ENCODE results near the gene CEP85. TPM values are rescaled to one million over a fixed set of nuclear protein-coding genes. Genes with fewer than 3 reads are reported as not detected.
A peak's percentile ranks its signal among the peaks of the same experiment; 100 is the strongest.

Gene CEP85
- total RNA-seq, 4 donors from 2014 or later = 7.5 to 14.7 (median 12.5) TPM

DNA sequence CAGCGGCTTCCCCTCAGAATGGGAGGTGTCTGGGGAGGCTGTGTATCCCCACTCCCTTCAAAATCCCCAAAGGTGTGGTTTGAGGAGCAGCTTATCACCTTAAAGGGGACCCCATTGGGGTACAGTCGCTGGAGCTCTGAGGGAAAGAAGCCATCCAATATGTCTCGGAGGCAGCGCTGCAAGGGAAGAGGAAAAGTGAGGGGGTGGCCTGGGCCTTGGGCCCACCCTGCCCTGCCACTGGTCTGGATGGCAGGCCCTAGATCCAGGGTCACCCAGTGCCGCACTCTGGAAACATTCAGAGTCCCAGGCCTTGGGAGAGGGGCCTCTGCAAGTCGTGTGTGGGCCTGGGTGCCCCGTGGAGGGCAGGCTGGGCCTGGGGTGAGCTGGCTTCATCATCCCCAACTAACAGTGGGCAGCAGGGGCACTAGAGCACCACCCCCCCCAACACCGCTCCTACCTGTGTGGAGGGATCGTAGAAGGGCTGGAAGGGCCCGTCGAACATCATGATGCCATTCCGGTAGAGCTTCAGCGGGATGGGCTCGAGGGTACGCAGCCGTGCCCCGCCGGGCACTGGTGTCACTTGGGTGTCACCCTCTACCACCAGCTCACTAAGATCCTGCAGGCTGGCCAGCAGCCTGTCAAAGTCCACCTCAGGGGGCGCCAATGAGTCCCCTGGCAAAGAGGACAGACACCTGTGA, 51.5 kb downstream of the CEP85 start:
- Histone ChIP-seq H3K4me1 (peaks cover 47 to 100% (median 50%) of the 10 kb centered on the region in 3 donors), H3K9me3 (no peaks in the 10 kb centered on the region), H3K4me3 (no peak overlapping the region), H3K27me3 (no peaks in the 10 kb centered on the region), H3K27ac (peak overlapping the region; percentile 21 to 100 (median 64)), H3K36me3 (peaks cover 0 to 35% (median 0%) of the 10 kb centered on the region in 3 donors)
- 60 to 100% methylated on average over 1 of the region's 19 CpGs for WGBS, 2 donors
- intact Hi-C loops (cut with DNase I) = no loop called here
- no peak for DNase-seq
- peak in 1 of 6 experiments; percentile 42 for TF ChIP-seq CTCF (IDR thresholded peaks at IDR 0.05)
- no peak for TF ChIP-seq POLR2A (IDR thresholded peaks at IDR 0.05)

DNA sequence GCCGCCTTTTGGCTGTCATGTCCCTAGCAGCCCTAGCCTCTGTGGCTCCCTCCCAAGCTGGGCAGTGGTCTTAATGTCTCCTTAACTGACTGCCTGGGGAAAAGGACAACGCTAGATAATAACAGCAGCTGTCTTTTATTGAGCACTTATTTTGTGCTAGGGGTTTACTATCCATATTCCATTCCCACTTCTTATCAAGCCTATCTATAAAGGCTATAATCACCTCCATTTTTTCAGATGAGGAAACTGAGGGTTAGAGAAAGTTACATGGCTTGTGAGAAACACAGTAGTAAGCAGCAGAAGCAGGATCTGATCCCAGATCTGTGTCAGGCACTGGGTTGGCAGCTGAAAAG, 52.0 kb downstream of the CEP85 start:
- no peaks in the 10 kb centered on the region for H3K27me3 ChIP-seq
- intact Hi-C loops (cut with DNase I) = no loop called here
- no peaks in the 10 kb centered on the region for H3K9me3 ChIP-seq
- TF ChIP-seq CTCF (IDR thresholded peaks at IDR 0.05) = no peak
- no peak for TF ChIP-seq POLR2A (IDR thresholded peaks at IDR 0.05)
- DNase-seq = no peak
- H3K4me3 ChIP-seq = no peak overlapping the region
- 84 to 89% methylated on average over 1 to 2 of the region's 2 CpGs for WGBS, 2 donors
- H3K27ac ChIP-seq = peak overlapping the region; percentile 21 to 100 (median 58)
- peaks cover 42 to 100% (median 45%) of the 10 kb centered on the region in 3 donors for H3K4me1 ChIP-seq
- peaks cover 0 to 31% (median 0%) of the 10 kb centered on the region in 3 donors for H3K36me3 ChIP-seq

DNA sequence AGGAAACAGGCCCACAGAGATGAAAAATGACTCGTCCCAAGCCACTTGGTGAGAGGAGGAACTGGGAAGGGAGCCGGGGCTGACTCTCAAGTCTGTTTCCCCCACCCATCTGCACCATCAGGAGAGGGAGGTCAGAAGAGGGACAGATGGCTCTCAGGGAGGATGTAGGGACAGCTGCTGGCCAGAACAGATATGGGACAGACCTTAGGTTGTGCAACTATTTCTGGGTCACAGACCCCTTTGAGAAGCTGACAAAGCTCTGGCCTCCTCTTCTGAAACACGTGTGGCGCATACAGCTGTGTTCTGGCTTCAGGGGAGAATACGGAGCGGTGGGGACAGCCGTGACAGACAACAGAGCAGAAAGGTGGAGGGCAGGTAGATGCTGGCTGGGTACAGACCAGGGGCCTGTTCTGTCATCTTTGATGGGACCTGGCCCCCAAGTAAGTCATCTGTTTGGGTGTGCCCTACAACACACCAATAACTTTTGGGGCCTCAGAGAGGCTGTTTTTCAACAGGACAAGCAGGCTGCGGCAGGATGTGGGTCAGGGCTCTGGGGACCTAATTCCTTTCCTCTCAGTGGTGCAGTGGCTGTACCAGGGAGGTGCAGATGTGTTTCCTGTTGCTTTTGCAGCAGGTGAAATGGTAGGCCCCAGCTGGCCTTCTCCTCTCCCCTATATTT, 53.2 kb downstream of the CEP85 start:
- 52 to 54% methylated on average over 7 of the region's 8 CpGs for WGBS, 2 donors
- Histone ChIP-seq H3K27ac (peak overlapping the region; percentile 41 to 100 (median 68)), H3K4me3 (no peak overlapping the region), H3K9me3 (no peaks in the 10 kb centered on the region), H3K27me3 (no peaks in the 10 kb centered on the region), H3K4me1 (peaks cover 34 to 99% (median 38%) of the 10 kb centered on the region in 3 donors), H3K36me3 (peaks cover 0 to 20% (median 0%) of the 10 kb centered on the region in 3 donors)
- DNase-seq = no peak
- TF ChIP-seq CTCF (IDR thresholded peaks at IDR 0.05) (no peak), POLR2A (IDR thresholded peaks at IDR 0.05) (peak in 1 of 4 donors; percentile 20)
- intact Hi-C loops (cut with DNase I) = no loop called here

- TF ChIP-seq CTCF (IDR thresholded peaks at IDR 0.05) = no peak
- TF ChIP-seq POLR2A (IDR thresholded peaks at IDR 0.05) = no peak
- no peaks in the 10 kb centered on the region for H3K9me3 ChIP-seq
- peaks cover 0 to 14% (median 0%) of the 10 kb centered on the region in 3 donors for H3K36me3 ChIP-seq
- H3K4me1 ChIP-seq = peaks cover 34 to 92% (median 38%) of the 10 kb centered on the region in 3 donors
- 46 to 67% methylated on average over 3 to 4 of the region's 5 CpGs for WGBS, 2 donors
- peak overlapping the region; percentile 41 to 100 (median 72) for H3K27ac ChIP-seq
- DNase-seq = no peak
- H3K27me3 ChIP-seq = no peaks in the 10 kb centered on the region
- H3K4me3 ChIP-seq = no peak overlapping the region
- intact Hi-C loops (cut with DNase I) = no loop called here
Observed at GRCh38 chr1:26287811-26288210, 53.8 kb downstream of the CEP85 start.

- Histone ChIP-seq H3K27ac (peak overlapping the region; percentile 41 to 100 (median 72)), H3K27me3 (no peaks in the 10 kb centered on the region), H3K4me3 (no peak overlapping the region), H3K4me1 (peaks cover 34 to 86% (median 38%) of the 10 kb centered on the region in 3 donors), H3K9me3 (no peaks in the 10 kb centered on the region), H3K36me3 (peaks cover 0 to 8% (median 0%) of the 10 kb centered on the region in 3 donors)
- WGBS, 2 donors = 29 to 35% methylated on average over 3 to 4 of the region's 5 CpGs
- DNase-seq = no peak
- intact Hi-C loops (cut with DNase I) = no loop called here
- TF ChIP-seq POLR2A (IDR thresholded peaks at IDR 0.05) (no peak), CTCF (IDR thresholded peaks at IDR 0.05) (no peak)
Observed at GRCh38 chr1:26288311-26288941, 54.4 kb downstream of the CEP85 start.

Measured in esophagus squamous epithelium (tissue), 5 donors.